DMS114 treated with DMSO at 0.1 percent for 48 hours (cell line): ENCODE results near the gene CDYL2.
"Not testable (repeated sequence)": the region's sequence is repeated elsewhere in the genome, so short reads cannot be mapped to it uniquely, and the experiment has no call there.

Source experiments
- DNase-seq: peaks from one replicate; lab custom pipeline; 2025; ENCODE audit not compliant: unreplicated experiment; lab: John Stamatoyannopoulos, UW

Gene CDYL2

GRCh38 chr16:80674884-80675283 lies 129.5 kb downstream of the CDYL2 start:
- no peak for DNase-seq

DNA sequence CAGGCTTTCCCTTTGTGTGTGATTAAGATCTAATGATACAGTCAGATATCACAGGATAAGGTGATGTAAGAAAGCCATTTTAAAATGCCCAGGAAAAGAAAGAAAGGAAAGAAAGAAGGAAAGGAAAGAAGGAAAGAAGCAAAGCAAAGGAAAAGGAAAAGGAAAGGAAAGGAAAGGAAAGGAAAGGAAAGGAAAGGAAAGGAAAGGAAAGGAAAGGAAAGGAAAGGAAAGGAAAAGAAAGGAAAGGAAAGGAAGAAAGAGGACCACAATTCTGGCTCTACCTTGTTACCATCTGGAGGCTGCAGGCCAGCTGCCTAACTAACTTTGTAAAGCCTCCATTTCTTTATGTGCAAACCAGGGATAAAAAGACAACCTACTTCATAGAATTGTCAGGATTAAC lies 132.0 kb downstream of the CDYL2 start:
- DNase-seq, result no peak

DNA sequence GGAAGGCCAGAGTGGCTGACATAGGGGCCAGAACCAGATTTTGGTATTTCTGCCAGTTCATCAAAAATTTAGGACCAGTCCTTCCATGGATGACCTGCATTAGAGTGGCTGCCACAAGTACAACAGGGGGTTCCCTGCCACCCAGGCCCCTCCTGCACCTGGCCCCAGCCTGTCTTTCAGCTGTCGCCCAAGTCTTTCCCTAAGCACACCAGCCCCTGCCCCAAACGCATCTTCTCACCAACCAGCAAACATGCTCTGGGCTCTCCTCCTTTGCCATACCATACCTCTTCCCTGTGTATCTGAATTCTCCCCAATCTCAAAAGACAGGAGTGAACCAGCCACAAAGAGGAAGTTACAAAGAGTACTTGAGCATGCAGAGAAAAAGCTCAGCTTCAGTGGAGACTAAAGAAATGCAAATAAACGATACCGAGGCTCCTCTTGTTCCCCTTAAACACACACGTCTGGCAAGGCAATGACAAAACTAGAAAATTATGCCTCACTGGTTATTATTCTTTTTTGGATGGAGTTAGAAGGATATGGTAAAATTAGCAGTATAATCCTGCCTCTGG lies 133.0 kb downstream of the CDYL2 start:
- DNase-seq, result no peak

- no peak for DNase-seq
Observed at GRCh38 chr16:80670170-80670865, 134.1 kb downstream of the CDYL2 start.

DNA sequence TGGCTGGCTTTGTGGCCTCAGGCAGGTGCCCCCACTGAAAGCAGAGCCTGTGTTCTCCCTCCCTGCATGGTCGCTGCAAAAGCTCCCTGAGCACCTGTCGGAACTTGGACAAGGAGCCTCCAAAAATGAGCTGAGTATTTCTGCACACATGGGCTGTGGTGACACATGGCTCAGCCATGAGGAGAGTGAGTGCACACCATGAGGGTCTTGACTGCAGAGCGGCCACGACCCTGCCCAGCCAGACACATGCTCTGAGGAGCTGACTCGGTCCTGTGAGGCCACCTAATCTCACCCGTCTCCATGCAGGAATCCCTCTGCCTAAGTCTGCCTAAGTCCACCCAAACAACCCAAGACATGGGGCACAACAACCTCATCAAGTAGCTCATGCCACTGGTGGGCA lies 134.7 kb downstream of the CDYL2 start:
- DNase-seq, result no peak

GRCh38 chr16:80667925-80668324 lies 136.5 kb downstream of the CDYL2 start:
- no peak for DNase-seq

GRCh38 chr16:80667251-80667560 lies 137.2 kb downstream of the CDYL2 start:
- no peak for DNase-seq

DNA sequence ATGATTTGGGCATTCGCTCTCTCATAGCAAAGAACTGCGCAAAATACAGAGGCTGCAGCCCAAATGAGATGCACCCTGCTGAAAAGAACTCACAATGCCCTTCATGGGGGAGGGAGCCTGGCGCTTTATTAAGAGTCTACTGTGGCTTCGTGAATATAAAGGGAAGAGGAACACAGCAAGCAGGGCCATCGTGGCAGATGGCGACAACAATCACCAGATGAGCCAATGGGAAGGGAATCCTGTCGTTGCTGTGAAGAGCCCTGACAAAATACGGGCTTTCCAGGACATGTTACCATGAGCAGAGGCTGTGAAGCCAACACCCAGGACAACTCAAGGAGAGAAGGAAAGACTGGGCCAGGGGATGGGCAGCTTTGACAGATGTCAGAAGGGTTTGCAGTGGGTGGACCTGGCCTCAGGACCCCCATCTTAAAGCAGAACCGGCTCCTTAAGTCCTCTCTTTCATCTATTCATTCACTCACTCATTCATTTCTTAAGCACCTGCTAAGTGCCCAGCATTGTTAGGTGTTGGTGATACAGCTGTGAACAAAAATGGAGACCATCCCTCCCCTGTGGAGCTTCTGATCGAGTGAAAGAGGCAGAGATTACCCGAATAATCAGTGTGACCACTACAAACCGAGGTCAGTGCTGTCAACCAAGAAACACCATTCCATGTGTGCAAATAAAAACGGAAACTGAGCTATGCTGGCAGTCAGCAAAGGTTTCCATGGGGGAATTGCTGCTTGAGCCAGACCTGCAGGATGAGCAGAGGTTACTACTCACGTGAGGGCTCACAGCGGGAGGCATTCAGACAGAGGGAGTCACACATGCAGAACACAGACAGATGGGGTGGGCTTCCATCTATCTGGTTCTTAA lies 137.8 kb downstream of the CDYL2 start:
- DNase-seq, result no peak

- no peak for DNase-seq
Observed at GRCh38 chr16:80665356-80665755, 139.0 kb downstream of the CDYL2 start.

DNA sequence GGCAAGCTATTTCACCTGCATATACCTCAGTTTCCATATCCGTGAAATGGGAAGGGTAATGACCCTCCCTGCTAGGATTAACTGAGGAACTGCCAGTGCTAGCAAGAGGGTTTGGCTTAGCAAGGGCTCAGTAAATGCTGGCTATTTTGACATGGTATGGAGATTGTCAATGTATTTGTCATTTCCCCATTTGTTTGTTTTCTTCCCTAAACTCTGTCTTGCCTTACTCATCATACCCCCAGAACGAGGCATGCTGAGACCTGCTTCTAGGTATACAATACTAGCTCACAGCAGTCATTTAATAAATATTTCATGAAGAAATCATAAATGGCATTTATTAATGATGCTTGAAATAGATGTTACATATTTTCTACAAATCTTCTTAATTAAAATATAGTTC lies 139.6 kb downstream of the CDYL2 start:
- no peak for DNase-seq

DNA sequence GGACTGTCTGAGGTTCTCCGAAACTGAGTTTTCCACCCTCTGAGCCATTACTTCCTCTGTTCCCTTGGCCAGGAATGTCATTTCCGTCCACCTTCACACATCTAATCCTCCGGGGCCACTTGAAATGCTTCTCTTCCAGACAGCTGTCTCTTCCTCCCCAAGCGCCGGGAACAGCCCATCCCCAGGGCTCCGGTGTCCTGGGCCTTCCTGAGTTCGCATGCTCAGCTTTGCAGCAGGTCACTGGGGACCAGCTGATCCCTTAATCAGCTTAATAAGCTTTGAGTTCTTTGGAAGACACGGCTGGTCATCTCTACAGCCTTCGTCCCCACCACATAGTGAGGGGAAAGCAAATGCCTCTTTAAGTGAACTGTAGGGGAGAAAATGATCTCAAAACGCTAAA lies 140.2 kb downstream of the CDYL2 start:
- no peak for DNase-seq

- no peak for DNase-seq
Observed at GRCh38 chr16:80663078-80663477, 141.3 kb downstream of the CDYL2 start.

GRCh38 chr16:80659865-80660264 lies 144.5 kb downstream of the CDYL2 start:
- DNase-seq, result no peak

DNA sequence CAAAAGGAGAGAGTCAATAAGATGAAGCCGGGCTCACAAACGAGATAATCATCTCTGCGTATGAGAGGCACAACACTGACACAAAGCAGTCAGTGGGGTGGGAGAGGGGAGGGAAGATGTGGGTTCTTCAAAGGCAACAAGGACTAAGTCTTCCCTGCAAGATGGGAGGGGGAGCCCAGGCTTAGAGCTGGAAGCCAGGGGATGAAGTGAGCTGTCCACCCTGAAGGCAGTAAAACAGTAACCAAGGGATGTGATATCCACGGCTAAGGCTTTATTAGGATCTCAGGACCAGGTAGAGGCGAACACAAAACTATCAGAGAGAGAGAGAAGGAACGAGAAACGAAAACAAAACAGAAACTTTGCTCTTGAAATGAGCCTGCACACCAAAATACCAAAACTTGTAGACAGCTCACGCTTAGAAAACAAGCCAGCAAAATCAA lies 147.7 kb downstream of the CDYL2 start:
- DNase-seq, result no peak

DNA sequence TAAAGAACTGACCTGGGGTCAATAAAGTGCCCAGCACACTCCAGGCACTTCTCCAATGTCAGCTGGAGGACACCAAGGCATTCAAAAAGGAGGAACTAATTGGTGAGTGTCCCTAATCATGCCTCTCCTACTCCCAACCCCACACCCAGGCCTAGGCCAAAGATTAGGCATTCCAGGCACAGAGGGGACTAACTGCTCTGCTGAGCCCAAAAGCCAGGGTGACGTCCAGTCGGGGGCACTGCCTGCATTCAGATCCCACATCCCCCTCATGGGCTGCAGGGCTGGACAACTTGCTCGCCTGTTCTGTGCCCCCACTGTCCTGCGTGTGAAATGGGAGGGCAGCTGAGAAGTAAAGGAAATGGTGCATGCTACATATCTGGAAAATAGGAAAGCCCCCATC lies 148.2 kb downstream of the CDYL2 start:
- DNase-seq, result no peak

- DNase-seq, result no peak
Observed at GRCh38 chr16:80655751-80656150, 148.6 kb downstream of the CDYL2 start.

GRCh38 chr16:80654094-80654862 lies 150.1 kb downstream of the CDYL2 start:
- no peak for DNase-seq

DNA sequence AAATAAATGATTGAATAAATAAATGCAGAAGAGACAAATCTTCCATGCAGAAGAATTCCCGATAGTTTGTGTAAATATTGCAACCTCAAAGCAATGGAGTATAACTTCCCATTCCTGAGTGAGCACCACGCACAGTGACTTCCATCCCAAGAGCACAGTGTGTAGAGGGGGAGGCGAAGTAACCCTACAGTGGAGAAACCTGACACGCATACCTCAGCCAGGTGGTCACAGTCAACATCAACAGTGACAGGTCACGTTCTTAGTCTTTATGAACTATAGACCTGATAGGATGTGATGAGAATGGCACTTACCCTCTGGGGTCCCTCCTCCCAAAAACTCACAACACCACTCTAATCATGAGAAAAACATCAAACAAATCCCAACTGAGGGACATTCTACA lies 152.0 kb downstream of the CDYL2 start:
- DNase-seq, result no peak

GRCh38 chr16:80650281-80650680 lies 154.1 kb downstream of the CDYL2 start:
- not testable (repeated sequence) for DNase-seq

- no peak for DNase-seq
Observed at GRCh38 chr16:80640316-80640715, 164.1 kb downstream of the CDYL2 start.

DNA sequence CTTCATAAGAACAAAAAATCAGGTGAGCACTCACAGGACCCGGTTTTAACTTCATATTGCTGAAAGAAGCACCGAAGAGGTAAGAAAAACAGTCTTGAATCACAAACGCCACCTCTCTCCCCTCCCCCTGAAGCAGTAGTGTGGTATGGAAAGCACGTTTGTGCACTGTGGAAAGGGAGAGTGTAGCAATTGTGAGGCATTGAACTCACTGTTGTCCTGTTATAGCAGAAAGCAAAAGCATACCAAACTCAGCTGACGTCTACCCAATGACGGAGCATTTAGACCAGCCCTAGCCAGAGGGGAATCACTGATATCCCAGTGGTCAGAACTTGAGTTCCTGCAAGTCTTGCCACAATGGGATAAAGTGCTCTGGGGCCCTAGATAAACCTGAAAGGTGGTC lies 164.8 kb downstream of the CDYL2 start:
- no peak for DNase-seq

DNA sequence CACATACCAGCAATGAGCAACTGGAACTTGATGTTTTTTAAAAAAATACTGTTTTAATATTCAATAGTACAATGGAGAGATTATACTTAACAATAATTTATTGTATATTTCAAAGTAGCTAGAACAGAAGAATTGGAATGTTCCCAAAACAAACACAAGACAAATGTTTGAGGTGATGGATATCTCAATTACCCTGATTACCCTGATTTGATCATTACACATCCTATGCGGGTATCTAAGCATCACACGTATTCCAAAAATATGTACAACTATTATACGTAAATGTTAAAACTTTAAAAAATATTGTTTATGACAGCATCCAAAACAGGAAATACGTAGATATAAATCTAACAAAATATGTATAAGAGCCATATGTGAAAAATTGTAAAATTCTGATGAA lies 166.8 kb downstream of the CDYL2 start:
- no peak for DNase-seq
